Keratinocyte (primary cell): ENCODE measurements around the gene CLOCK. TPM values are rescaled to one million over a fixed set of nuclear protein-coding genes. Genes with fewer than 3 reads are reported as not detected.

ENCODE experiments used
- DNase-seq: peaks from one replicate; pipeline ENCODE4 v3.0.0-alpha.2; 2011; ENCODE audit warnings: low read depth, missing footprints, low spot score
- FAIRE-seq: peaks from 2 replicates; lab custom pipeline; 2011; peaks lifted over from hg19 to GRCh38; lab: Jason Lieb, UNC
- H2AFZ ChIP-seq: 2 replicates; pipeline ENCODE4 v1.6.0; 2012; ENCODE audit warnings: low read length, control low read depth, inconsistent platforms; ENCODE audit not compliant: control insufficient read depth
- H3K27ac ChIP-seq: 2 replicates; pipeline ENCODE4 v1.5.1; 2011; ENCODE audit warnings: low read length; ENCODE audit not compliant: control insufficient read depth, insufficient read depth
- H3K27me3 ChIP-seq: 3 replicates; pipeline ENCODE4 v1.6.0; 2011; ENCODE audit warnings: low read length; ENCODE audit not compliant: control insufficient read depth, insufficient read depth; ENCODE audit errors: extremely low read depth
- H3K36me3 ChIP-seq, 2 experiments: 2 replicates in 1 of 2; 3 replicates in 1 of 2; pipeline ENCODE4 v1.5.1; 2011; ENCODE audit warnings: low read length in 2 of 2, mild to moderate bottlenecking in 1 of 2; ENCODE audit not compliant: control insufficient read depth in 2 of 2, insufficient read depth in 2 of 2; ENCODE audit errors: extremely low read depth in 1 of 2
- H3K4me1 ChIP-seq: 3 replicates; pipeline ENCODE4 v1.5.1; 2011; ENCODE audit warnings: low read length; ENCODE audit not compliant: control insufficient read depth, insufficient read depth; ENCODE audit errors: extremely low read depth
- H3K4me2 ChIP-seq: 3 replicates; pipeline ENCODE4 v1.6.0; 2011; ENCODE audit warnings: low read depth, low read length; ENCODE audit not compliant: control insufficient read depth, insufficient read depth; ENCODE audit errors: extremely low read depth
- H3K4me3 ChIP-seq, 3 experiments: fragments of 200-600 bp in 1 of 3; sonication (generic) in 1 of 3; 2 replicates in 2 of 3; 3 replicates in 1 of 3; pipeline ENCODE4 v1.5.1; 2011 to 2016; ENCODE audit warnings: low read length in 3 of 3, mild to moderate bottlenecking in 3 of 3, control low read depth in 2 of 3, inconsistent platforms in 1 of 3, low read depth in 1 of 3, mixed read lengths in 1 of 3, mixed run types in 1 of 3, moderate library complexity in 1 of 3; ENCODE audit not compliant: control insufficient read depth in 2 of 3, insufficient read depth in 2 of 3; ENCODE audit errors: extremely low read depth in 1 of 3
- H3K79me2 ChIP-seq: 2 replicates; pipeline ENCODE4 v1.6.0; 2012; ENCODE audit warnings: low read length; ENCODE audit not compliant: control insufficient read depth, insufficient read depth
- H3K9ac ChIP-seq: 3 replicates; pipeline ENCODE4 v1.6.0; 2011; ENCODE audit warnings: low read length; ENCODE audit not compliant: control insufficient read depth, insufficient read depth; ENCODE audit errors: extremely low read depth
- H3K9me1 ChIP-seq: 3 replicates; pipeline ENCODE4 v1.6.0; 2011; ENCODE audit warnings: low read length; ENCODE audit not compliant: control insufficient read depth, insufficient read depth; ENCODE audit errors: extremely low read depth
- H3K9me3 ChIP-seq: 2 replicates; pipeline ENCODE4 v1.5.1; 2012; ENCODE audit warnings: low read depth, low read length; ENCODE audit not compliant: control insufficient read depth
- H4K20me1 ChIP-seq: 3 replicates; pipeline ENCODE4 v1.6.0; 2011; ENCODE audit warnings: low read length; ENCODE audit not compliant: control insufficient read depth, insufficient read depth; ENCODE audit errors: extremely low read depth
- CTCF ChIP-seq, 3 experiments: IDR thresholded peaks in 1 of 3; conservative IDR thresholded peaks in 1 of 3; optimal IDR thresholded peaks in 1 of 3; 2 replicates in 2 of 3; 3 replicates in 1 of 3; pipeline versions ENCODE3 to v1.5.1; 2011; ENCODE audit warnings: low read length in 3 of 3, mild to moderate bottlenecking in 3 of 3, moderate library complexity in 2 of 3, control low read depth in 1 of 3, inconsistent platforms in 1 of 3; ENCODE audit not compliant: insufficient read depth in 2 of 3; ENCODE audit errors: extremely low read depth in 1 of 3
- EZH2 ChIP-seq: IDR thresholded peaks from one replicate; pipeline ENCODE4 v1.6.1; 2012; ENCODE audit warnings: inconsistent platforms, mild to moderate bottlenecking, low read length, moderate library complexity
- dilution Hi-C: fragments of 300-500 bp; cut with MboI; formaldehyde crosslinking; loops from one replicate; pipeline ENCODE4 v1.7.0; 2020; ENCODE audit warnings: low sequenced_read_pairs; ENCODE audit not compliant: extremely low pct_ligation_motif_present
- polyA plus RNA-seq, 5 experiments: library from polyadenylated mRNA; depleted of rRNA in 3 of 5; stranded (reverse) in 3 of 5; stranded (forward) in 1 of 5; unstranded in 1 of 5; fragments of >200 nt; gene quantifications; 1 replicate in 1 of 5; 2 replicates in 3 of 5; 3 replicates in 1 of 5; pipeline versions ENCODE4 v1.2.1 to v1.2.3, GENCODE V29; 2011 to 2012; ENCODE audit warnings: missing spikeins in 2 of 5, low read depth in 1 of 5, low replicate concordance in 1 of 5

The CLOCK gene
- polyA plus RNA-seq, 1 donor (not counting 4 experiments of a cell fraction or from before 2014, with no cell fraction given): 27.1 TPM

- dilution Hi-C loops: no loop called here
- Histone ChIP-seq H3K4me1 (no peaks in the 10 kb centered on the region), H3K27ac (no peak overlapping the region), H3K9me3 (no peaks in the 10 kb centered on the region), H4K20me1 (no peaks in the 10 kb centered on the region), H3K27me3 (no peaks in the 10 kb centered on the region), H3K9me1 (no peaks in the 10 kb centered on the region), H3K36me3 (peaks cover 11 to 21% of the 10 kb centered on the region in 2 experiments), H3K9ac (no peak overlapping the region), H2AFZ (no peak overlapping the region), H3K79me2 (no peaks in the 10 kb centered on the region), H3K4me3 (no peak overlapping the region), H3K4me2 (no peak overlapping the region)
- DNase-seq (no peak), FAIRE-seq (no peak)
- TF ChIP-seq EZH2 (no peak), CTCF (optimal IDR thresholded peaks at IDR 0.05 in 1 of 3, IDR thresholded peaks at IDR 0.05 in 1 of 3, conservative IDR thresholded peaks at IDR 0.05 in 1 of 3; ENCODE audit: extremely low read depth in 1 of 3, insufficient read depth in 2 of 3, low read length in 3 of 3) (no peak)
Observed at GRCh38 chr4:55437823-55438222, 108.9 kb downstream of the CLOCK start.

- no peak overlapping the region for H3K4me3 ChIP-seq
- no peaks in the 10 kb centered on the region for H3K9me1 ChIP-seq
- H3K27ac ChIP-seq: no peak overlapping the region
- FAIRE-seq (no peak), DNase-seq (no peak)
- H2AFZ ChIP-seq: no peak overlapping the region
- no peak overlapping the region for H3K4me2 ChIP-seq
- no peaks in the 10 kb centered on the region for H3K79me2 ChIP-seq
- no peaks in the 10 kb centered on the region for H3K4me1 ChIP-seq
- no peaks in the 10 kb centered on the region for H3K27me3 ChIP-seq
- no peaks in the 10 kb centered on the region for H4K20me1 ChIP-seq
- TF ChIP-seq EZH2: no peak
- TF ChIP-seq CTCF (optimal IDR thresholded peaks at IDR 0.05 in 1 of 3, IDR thresholded peaks at IDR 0.05 in 1 of 3, conservative IDR thresholded peaks at IDR 0.05 in 1 of 3; ENCODE audit: extremely low read depth in 1 of 3, insufficient read depth in 2 of 3, low read length in 3 of 3): no peak
- no peak overlapping the region for H3K9ac ChIP-seq
- dilution Hi-C loops: no loop called here
- H3K36me3 ChIP-seq: peaks cover 11 to 21% of the 10 kb centered on the region in 2 experiments
- no peaks in the 10 kb centered on the region for H3K9me3 ChIP-seq
Observed at GRCh38 chr4:55437356-55437796, 109.3 kb downstream of the CLOCK start.
